Ammon's horn (tissue), 1 donor: Measurements from ENCODE around the gene ETV3.

Experiments used
- DNase-seq: peaks from one replicate; pipeline ENCODE4 v3.0.0-alpha.2; 2016; ENCODE audit warnings: low spot score

ETV3 gene

DNA sequence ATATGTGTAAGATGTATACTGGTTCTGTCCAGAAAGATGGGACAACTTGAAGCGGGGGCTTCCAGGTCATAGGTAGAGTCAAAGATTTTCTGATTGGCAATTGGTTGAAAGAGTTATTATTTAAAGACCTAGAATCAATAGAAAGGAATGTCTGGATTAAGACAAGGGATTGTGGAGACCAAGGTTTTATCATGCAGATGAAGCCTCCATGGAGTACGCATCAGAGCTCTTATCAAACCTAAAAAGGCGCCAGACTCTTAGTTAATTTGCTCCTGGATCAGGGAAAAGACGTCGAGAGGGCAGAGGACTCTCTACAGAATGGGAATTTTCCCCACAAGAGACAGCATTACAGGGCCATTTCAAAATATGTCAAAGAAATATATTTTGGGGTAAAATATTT, 23.7 kb upstream of the ETV3 start:
- DNase-seq = no peak

DNA sequence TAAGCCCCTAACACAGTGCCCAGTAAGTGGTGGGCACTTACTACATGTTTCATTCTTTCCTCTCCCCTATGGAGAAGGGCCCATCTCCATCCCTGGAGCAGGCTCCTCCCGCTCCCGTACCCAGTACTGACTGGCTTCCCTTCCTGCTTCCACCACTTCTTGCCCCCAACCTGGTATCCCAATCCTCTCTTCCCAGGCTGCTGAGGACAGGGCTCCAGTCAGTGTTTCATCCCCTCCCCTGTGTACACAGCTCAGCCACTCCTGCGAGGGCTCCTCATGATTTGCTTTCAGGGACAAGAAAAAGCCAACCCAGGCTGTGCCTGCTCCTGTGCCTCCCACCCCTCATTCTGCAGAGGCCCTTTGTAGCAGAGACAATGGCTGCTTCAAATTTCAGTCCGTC, 20.8 kb upstream of the ETV3 start:
- no peak for DNase-seq

DNA sequence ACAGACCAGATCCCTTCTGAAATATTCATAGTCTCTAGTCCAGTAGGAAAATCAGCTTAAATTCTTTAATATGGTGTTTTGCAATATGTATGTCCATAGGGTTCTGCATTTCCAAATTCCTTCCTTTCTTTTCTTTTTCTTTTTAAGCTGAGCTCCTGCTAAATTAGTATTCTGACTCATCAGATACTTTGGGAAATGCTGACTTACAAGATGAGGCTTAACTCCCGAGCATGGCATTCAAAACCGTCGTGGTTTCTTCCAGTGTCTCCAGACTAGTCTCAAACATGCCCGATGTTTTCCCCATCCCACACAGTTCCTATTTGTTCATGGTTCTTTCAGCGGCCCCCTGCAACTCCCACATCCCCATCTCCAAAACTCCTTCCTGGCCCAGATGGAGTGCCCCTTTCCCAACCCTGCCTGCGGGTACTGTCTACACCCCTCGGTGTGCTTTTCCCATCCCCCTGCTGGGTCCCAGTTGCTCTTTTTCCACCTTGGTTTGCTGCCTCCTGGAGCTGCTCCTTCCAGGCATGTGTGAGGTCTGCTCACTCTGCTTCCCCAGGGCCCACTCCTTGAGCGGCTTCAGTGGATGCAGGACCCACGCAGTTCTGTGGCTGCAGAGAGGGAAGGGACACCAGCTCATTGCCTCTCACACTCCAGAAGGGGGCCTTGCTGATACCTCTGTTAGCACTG, 19.5 kb upstream of the ETV3 start:
- DNase-seq = no peak

DNA sequence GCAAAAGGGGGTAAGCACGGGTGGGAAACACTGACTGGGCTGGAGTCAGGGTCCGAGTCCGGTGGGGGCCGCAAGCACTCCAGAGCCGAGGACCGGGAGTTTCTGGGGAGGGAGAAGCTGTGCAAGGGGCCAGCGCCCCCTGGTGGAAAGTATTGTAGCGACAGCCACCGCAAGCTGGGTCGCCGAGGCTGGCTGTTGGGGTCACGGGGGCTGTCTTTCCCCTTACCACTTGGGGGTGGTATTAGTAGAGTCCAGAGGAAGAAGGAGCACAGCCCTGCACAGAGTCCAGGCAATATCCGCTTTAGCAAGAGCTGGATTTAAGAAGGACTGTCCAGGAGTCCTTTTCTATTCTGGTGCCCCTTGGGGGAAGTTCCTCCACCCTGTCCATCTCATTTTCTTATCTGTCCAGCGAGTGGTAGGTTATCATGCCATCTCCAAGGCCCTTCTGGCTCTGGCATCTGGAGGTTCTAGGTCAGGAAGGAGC, 17.9 kb upstream of the ETV3 start:
- peak; percentile 72 for DNase-seq

DNA sequence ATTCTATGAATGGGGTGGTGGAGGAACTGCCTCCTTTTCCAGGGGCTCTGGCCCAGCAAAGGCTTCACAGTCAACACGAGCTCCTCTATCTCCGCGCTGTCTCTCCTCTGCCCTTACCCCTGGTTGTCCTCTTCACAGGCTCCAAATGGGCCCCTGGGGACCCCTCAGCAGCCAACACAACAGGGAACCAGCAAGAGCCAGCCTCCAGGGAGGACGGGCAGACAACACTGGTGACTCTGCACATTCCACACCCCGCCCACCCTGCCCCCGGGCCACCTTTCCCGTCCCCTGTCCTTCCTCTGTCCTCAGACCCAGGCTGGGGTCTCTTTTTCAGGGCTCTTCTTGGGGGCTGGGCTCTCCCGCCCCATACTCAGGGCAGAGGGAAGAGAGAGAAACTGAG, 17.5 kb upstream of the ETV3 start:
- no peak for DNase-seq

DNA sequence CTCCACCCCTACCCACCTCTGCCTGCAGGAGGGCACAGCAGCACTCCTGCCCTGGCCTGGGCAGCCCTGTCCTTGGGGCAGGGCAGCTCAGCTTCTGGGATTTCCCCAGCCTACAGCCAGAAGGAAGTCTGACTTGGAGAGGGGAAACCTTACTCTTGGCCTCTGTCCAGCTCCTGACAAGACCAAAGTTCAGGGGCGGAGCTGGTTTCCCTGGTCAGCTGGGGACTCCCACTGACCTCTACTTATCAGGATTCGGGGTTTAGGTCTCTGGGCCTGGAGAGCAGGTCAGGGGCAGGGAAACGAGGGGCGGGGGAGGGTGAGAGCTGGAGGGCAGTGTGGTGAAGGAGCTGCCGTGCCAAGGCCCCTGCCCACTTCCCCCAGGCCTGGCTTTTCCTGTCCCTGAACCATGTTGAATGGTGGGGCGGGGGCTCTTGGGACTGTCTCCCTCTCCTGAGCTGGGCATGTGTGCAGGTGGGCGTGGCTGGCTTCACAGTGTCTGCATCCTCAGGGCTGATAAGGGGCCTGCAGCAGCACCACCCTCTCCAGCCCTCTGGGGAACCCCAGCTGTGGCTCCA, 16.8 kb upstream of the ETV3 start:
- DNase-seq = peak; percentile 49

DNA sequence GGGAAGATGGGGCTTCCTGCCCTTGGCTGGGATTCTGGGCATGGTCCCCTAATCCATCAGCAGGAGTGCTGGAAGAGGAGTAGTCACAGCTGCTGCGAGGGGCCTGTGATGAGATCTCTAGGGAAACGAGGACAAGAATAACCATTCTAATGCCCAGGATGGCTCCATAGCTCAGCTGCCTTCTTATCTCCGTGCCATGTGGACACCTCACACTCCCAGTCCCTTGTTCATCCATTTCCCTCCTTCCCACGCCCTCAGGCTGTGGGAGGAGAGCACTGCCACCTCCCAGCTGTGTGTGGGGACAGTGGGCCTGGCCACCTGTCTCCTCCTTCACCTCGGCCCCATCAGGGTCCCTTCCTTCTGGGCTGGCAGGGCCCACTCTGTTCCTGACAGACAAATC, 16.1 kb upstream of the ETV3 start:
- DNase-seq = no peak

DNA sequence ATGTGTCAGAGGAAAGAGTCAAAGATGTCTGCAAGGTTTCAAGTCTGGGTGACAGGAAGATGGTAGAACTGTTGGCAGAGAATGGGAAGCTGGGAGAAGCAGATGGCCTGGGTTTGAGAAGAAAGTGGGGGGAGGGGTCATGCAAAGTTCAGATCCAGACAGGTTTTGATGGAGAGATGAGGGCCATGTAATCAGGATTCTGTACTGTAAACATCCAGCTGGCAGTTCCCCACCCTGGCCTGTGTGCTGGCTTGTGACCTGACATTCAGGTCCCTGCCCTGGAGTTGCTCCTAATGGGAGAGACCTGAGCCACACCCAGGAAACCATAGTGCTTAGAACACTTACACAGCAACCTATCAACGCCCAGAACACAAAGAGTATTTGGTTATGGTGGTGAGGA, 15.6 kb upstream of the ETV3 start:
- no peak for DNase-seq

DNA sequence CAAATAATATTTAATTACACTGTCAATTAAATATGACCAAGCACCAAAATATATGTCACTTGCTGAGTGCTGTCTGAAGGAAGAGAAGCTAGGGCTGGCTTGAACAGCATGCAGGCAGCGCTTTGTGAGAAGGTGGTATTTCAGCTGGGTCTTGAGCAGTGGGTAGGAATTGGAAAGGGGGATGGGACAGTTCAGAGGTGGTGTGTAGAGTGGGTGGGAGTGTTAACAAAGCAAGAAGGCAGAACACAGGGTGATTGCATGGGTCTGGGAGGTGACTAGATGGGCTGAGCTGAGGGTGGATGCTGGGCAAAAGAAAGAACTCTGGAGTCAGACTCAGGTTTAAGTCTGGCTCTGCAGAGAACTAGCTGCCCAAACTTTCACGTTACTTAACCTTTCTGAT, 14.3 kb upstream of the ETV3 start:
- no peak for DNase-seq

DNA sequence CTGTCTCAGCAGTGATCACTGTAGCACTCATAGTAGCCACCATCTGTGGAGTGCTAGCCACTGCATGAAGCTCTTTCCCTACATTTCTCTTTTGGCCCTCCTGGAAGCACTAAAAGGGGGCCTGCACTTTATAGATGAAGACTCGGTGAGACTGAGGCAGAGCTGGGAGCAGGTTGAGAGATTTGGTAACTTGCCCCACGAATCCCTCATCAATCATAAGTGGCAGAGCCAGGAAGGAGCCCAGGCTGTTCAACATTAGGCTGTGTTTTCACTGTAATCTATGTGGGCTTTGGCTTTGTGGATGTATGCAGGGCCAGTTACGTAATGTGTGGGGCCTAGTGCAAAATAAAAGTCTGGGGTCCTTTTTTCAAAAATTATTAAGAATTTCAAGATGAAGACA, 13.3 kb upstream of the ETV3 start:
- DNase-seq = no peak

DNA sequence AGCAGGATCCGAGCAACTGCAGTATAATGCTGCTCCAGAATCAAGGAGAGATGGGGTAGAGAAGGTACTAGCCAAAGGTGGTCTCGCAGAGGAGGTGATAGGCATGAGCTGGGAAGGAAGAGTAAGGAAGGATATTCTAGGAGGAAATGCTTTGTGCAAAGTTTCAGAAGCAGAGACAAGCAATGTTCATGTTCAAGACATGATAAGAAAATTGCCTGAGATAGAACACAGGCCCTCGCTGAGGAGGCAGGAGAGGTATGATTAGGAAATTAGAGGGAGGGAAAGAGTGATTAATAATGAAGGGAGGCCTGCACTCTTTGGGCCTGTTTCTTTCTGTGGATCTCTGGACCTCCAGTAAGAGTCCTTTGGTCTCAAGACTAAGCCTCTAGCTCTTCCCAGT, 12.9 kb upstream of the ETV3 start:
- no peak for DNase-seq

DNA sequence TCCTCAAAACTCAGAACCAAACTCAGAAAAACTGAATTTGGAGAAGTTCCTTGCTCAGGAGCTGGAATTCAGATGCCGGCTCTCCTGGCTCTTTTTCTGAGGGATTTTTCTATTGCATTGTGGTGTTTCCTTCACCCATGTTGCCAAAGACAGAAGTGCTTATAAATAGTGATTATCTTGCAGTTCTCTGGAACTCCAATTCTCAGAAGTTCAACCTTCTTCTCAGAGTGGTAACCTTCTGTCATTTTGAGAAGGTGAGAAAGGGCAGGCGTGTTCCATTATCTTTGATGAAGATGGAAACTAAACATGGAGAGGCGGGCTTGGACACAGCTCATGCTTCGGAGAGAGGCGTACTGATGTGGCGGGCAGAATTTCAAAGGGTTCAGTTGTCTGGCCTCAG, 12.4 kb upstream of the ETV3 start:
- no peak for DNase-seq

DNA sequence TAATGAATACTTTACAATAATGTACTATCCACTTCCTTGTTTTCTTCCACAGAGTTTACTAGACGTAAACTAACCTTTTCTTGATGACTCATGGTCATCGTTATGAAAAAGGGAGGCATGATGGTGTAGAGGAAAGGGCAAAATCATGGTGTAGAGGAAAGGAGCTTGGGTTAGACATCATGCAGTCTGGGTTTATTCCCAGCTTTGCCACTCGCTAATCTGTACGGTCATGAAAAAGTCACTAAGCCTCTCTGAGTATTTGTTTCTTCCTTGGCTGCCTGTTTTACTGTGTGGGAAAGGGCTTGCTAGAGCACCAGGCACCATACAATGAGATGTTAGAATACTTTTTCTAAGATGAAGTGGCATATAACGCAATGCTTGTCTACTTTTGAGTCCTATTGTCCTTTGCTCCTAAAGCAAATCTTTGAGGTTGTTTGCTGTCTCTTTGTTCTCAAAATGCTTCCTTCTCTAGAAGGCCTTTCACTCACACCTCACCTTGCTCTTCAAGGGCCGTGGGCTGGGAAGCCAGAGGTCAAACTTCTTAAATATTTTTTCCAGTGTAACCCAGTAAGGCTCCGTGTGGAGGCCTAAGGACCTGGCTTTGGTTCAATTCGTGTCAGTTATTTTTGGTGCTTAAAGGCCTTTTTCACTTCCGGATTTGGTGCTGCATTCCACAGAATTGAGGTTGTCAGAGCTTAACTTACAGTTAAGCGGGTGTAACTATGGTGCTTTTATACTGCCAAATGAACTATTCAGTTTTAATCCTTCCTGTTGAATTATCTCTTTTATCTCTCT, 9.9 kb upstream of the ETV3 start:
- DNase-seq = peak; percentile 23

DNA sequence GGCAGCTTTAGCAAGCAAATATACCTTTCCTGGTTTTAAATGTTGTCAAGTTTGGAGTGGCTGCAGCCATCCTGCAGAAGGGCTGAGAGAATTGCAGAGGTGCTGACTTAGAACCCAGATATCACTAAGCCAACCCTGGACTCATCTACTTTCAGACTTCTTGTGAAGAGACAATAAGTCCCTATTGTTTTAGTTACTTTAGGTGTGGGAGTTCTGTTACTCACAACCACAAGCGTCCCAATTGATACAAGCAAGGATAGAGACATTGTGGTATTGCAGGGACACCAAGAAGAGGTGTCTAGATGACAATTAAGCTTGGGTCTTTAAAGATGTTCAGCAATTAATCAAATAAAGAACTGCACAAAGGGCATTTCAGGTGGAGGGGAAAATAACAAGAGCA, 8.8 kb upstream of the ETV3 start:
- no peak for DNase-seq

DNA sequence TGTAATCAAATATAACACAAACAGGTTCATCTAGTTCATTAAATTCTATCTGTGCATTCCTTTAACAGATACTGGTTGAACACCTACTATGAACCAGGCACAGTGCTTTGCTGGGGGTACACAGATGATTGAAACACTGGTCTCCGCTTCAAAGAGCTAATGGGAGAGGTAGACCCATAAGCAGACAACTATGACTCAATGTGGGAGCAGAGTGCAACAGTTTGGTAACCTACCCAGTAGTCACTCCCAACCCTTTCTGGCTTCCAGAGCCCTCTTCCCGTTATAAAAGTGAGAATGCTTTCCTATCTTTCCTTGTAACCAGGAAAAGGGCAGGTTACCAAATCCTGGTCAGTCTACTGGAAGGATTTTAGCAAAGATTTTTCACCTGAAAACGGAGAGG, 8.0 kb upstream of the ETV3 start:
- DNase-seq = no peak

DNA sequence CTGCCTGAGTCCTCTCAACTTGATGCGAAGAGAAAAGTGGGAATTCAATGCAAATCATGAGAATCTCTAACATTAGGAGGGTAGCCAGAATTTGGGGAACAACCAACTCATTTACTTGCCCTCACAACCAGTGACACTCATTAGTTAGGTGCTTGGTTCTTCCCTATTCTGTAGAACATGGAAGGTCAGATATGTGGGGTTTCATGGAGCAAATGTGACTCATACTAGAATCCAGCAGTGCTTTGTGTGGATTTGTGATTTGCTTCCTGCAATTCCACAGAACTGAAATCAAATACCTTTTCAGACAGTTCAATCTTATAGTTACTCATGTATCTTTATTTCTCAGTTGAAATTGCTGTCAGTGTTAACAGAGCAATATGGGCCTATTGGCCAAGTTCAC, 6.9 kb upstream of the ETV3 start:
- DNase-seq = no peak

DNA sequence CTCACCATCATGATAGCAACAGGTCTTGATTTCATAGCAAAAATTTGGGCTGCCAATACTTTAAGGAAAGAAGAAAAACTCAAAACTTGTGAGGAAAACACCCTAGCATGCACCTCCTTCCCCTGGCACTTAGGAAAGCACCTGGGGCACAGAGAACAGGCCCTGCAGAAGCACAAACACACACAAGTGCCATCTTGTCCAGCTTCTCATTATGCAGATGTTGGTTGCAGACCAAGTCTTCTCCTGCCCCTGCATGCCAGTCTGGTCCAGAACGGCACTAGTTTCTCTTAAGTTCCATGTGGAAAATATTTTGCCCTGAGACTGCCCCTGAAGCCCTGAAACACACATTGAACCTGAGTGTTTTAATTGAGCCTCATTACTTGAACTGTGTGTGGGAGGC, 6.3 kb upstream of the ETV3 start:
- DNase-seq = no peak

DNA sequence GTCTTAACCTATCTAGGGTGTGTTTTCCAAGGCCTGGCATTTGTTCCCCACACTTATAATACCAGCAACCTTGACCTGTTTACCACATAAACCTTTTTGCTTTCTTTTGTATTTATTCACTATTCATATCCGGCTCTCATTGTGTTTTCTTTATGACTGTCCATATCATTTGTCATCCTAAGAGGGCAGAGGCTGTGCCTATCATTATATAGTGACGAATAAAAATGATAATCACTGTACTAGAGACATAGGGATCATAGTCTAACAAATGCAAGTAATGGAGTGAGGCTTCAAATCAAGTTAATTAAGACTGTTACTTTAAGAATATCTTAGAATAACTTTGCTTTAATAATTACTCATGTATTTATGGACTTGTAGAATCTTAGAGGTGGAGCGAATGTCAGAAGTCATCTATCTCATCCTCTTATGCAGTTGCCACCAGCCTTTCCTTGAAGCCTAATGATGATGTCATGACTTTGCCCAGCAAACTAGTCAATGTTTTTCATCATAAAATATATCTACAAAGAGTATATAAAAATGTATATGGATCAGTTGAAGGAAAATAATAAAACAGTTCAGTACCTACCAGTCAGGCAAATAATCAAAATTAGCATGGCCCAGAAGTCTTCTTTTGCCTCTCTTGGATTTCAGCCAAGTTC, 4.7 kb upstream of the ETV3 start:
- no peak for DNase-seq

DNA sequence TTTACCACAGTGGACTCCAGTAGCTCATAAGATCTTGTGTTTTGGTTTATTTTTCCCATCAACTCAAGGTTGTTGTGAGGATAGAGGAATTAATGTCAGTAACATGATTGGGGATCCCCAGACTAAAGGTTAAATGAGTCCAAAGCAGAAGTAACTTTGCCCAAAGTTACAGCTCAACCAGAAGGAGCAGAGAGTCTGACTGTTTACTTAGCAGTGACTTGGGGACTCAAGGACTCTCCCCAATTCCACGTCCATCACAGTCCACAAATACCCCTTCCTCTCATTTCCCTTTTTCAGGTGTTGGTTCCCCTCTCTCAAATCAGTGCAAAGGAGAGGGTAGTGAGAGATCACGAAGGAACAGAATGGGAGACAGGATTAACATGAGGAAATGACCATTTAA, 4.0 kb upstream of the ETV3 start:
- no peak for DNase-seq

DNA sequence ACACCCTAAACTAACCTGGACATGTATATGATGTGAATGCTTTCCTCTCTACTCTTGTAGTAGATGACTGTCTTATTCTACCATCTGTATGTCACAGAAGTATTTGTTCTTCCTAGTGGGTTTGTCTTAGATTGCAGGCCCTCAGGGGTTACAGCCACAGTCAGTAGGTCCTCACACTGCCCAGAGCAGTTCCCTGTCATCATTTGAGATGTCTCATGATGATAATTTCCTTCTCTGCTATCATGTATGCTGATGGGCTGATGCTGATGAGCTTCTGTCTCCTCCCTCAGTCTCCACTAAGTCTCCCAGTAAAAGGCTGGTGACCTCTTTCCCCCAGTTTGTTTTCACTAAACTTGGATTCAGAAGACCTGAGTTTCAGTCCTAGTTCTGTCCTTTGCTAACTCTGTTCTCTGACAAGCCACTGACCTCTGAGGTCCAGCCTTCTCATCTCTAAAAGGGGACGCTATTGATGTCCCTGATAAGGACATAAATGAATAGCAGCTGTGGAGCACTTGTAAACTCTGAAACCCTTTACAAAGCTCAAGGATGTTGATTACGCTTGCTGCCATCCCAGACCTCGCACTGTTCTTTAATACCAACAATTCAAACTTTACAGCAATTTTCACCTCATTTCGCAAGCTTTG, 3.1 kb upstream of the ETV3 start:
- no peak for DNase-seq

DNA sequence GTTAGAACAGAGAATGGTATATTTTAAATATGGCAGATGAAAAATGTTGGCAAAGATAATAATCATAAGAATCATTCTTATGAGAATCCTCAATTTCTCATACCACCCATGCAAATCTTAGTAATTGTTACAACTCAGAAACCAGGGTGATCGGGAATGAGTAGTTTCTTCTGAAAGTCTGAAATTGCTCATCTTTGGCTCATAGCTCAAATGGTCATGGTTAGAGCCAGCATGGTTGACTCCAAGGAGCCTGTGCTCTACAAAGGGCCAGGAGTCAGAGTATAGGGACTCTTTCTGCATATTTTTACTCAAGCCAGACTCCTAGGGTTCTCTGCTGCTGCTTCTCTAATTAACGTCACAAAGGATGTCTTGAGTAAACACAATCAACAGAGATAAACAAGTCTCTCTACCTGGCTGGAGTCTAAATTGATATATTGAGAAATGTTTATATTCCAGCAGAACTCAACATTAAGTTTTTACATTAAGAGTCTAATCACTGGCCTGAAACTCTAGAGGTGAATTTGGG, 1.9 kb upstream of the ETV3 start:
- DNase-seq = no peak

DNA sequence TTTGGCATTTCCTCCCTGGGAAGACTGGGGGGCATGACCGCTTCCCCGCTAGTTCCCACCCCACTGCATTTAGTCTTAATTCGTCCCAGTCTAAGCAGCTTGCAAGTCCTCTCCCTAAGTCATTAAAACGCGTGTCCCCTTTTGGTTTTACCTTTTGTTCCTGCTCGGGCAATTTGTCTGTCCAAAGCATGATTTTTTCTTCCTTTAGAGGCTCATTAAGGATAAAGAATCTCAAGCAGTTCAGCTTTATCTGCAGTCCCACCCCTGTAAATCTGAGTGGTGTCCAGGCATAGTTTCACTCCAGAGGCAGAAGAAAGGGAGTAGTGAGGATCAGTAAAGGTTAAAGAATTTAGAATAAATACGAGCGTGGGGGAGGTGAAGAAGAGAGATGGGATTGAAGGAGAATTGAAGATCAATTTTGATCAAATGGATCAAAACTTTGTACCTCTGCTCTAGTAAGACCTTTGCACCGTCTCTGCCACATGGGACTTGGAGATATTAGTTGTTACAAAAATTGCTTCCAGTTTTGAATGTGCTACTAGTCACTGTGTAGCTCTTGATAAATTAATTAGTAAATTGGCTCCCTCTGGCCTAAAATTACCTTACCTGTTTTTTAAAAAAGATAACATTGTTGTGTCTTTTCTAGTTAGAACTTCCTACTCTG, 989 bp upstream of the ETV3 start:
- DNase-seq = no peak
